WTC11 (cell line): ENCODE results near the gene PIGQ. TPM values are rescaled to one million over a fixed set of nuclear protein-coding genes. Genes with fewer than 3 reads are reported as not detected.

Source experiments
- ATAC-seq: fragments of 200-7000 bp; cut with Tn5 transposase; 2 replicates; pipeline ENCODE4 v1.10.0; 2021; ENCODE audit warnings: mild to moderate bottlenecking, moderate library complexity
- CTCF ChIA-PET: fragments of 300-600 bp; sonication (Branson Sonifier 250); formaldehyde crosslinking; loops from one replicate; lab custom pipeline; 2021; ENCODE audit warnings: antibody characterized with exemption; lab: Charles Lee
- POLR2A ChIA-PET: fragments of 350-600 bp; sonication (Branson Sonifier 250); formaldehyde crosslinking; loops from one replicate; lab custom pipeline; 2021; ENCODE audit warnings: antibody characterized with exemption; lab: Charles Lee
- DNase-seq: peaks from one replicate; pipeline ENCODE4 v3.0.0; 2021; ENCODE audit warnings: low spot score
- H3K27ac Mint-ChIP-seq: 2 replicates; pipeline ENCODE4 v1.8.0; 2021; ENCODE audit warnings: mixed read lengths
- H3K27me3 Mint-ChIP-seq: 2 replicates; pipeline ENCODE4 v1.8.0; 2021; ENCODE audit warnings: low read depth, mild to moderate bottlenecking, moderate library complexity, mixed read lengths
- H3K36me3 Mint-ChIP-seq: 2 replicates; pipeline ENCODE4 v1.8.0; 2021; ENCODE audit warnings: mixed read lengths
- H3K4me1 Mint-ChIP-seq: 2 replicates; pipeline ENCODE4 v1.8.0; 2022; ENCODE audit warnings: mixed read lengths
- H3K4me3 Mint-ChIP-seq: 2 replicates; pipeline ENCODE4 v1.8.0; 2021; ENCODE audit warnings: mild to moderate bottlenecking, moderate library complexity, mixed read lengths
- H3K9me3 Mint-ChIP-seq: 2 replicates; pipeline ENCODE4 v1.8.0; 2021; ENCODE audit warnings: mixed read lengths
- ATF1 ChIP-seq: sonication (generic); formaldehyde crosslinking; IDR thresholded peaks from 2 replicates; pipeline ENCODE4 v1.8.1; 2023; ENCODE audit warnings: mild to moderate bottlenecking, moderate library complexity, missing genetic modification reagents
- ATF2 ChIP-seq: sonication (generic); formaldehyde crosslinking; IDR thresholded peaks from 2 replicates; pipeline ENCODE4 v1.8.1; 2022; ENCODE audit warnings: low read depth, missing genetic modification reagents, borderline replicate concordance
- ATF3 ChIP-seq: sonication (generic); formaldehyde crosslinking; conservative IDR thresholded peaks from 2 replicates; pipeline ENCODE4 v1.8.1; 2022; ENCODE audit warnings: mild to moderate bottlenecking, missing genetic modification reagents
- CTCF ChIP-seq: fragments of 200-600 bp; IDR thresholded peaks from 2 replicates; pipeline ENCODE4 v1.8.0; 2022; ENCODE audit warnings: antibody characterized with exemption
- ERG ChIP-seq: fragments of 250-450 bp; sonication (Bioruptor Pico); IDR thresholded peaks from 2 replicates; pipeline ENCODE4 v1.8.0; 2021; ENCODE audit warnings: mild to moderate bottlenecking
- ETV6 ChIP-seq: sonication (generic); formaldehyde crosslinking; IDR thresholded peaks from 2 replicates; pipeline ENCODE4 v1.8.1; 2022; ENCODE audit warnings: mild to moderate bottlenecking, missing genetic modification reagents
- IRF2 ChIP-seq: sonication (generic); formaldehyde crosslinking; IDR thresholded peaks from 2 replicates; pipeline ENCODE4 v1.8.0; 2022; ENCODE audit warnings: low read depth, missing genetic modification reagents, borderline replicate concordance
- MYBL2 ChIP-seq: sonication (generic); formaldehyde crosslinking; IDR thresholded peaks from 2 replicates; pipeline ENCODE4 v1.8.1; 2023; ENCODE audit warnings: mild to moderate bottlenecking, moderate library complexity, missing genetic modification reagents
- PRDM15 ChIP-seq: sonication (generic); formaldehyde crosslinking; IDR thresholded peaks from 2 replicates; pipeline ENCODE4 v1.8.0; 2022; ENCODE audit warnings: missing genetic modification reagents
- SOX15 ChIP-seq: fragments of 250-450 bp; sonication (Bioruptor Pico); IDR thresholded peaks from 2 replicates; pipeline ENCODE4 v1.9.0; 2021; ENCODE audit warnings: mild to moderate bottlenecking
- TCF7 ChIP-seq: sonication (generic); formaldehyde crosslinking; IDR thresholded peaks from 2 replicates; pipeline ENCODE4 v1.8.0; 2022; ENCODE audit warnings: mild to moderate bottlenecking, low read depth, missing genetic modification reagents, moderate library complexity
- USF1 ChIP-seq: sonication (generic); formaldehyde crosslinking; IDR thresholded peaks from 2 replicates; pipeline ENCODE4 v1.8.0; 2022; ENCODE audit warnings: mild to moderate bottlenecking, missing genetic modification reagents
- USF2 ChIP-seq: sonication (generic); formaldehyde crosslinking; IDR thresholded peaks from 2 replicates; pipeline ENCODE4 v1.8.1; 2023; ENCODE audit warnings: mild to moderate bottlenecking, missing genetic modification reagents, moderate library complexity
- ZBTB43 ChIP-seq: sonication (generic); formaldehyde crosslinking; IDR thresholded peaks from 2 replicates; pipeline ENCODE4 v1.8.1; 2023; ENCODE audit warnings: mild to moderate bottlenecking, missing genetic modification reagents
- ZNF138 ChIP-seq: sonication (generic); formaldehyde crosslinking; conservative IDR thresholded peaks from 2 replicates; pipeline ENCODE4 v1.8.1; 2022; ENCODE audit warnings: mild to moderate bottlenecking, moderate library complexity, missing genetic modification reagents
- total RNA-seq: library from RNA; stranded (reverse); gene quantifications from 3 replicates; pipeline ENCODE4 v1.2.3, GENCODE V29; 2021

Gene PIGQ
- total RNA-seq, 1 experiment from 2014 or later = 63.7 TPM

- no peak overlapping the region for H3K27ac Mint-ChIP-seq
- ATAC-seq = no peak
- ChIA-PET POLR2A (no interaction called here), CTCF (interaction anchor here (1.6 to 1.9 kb wide), 2 partner anchors 12 to 47 kb away, joined by 4 to 11 read pairs; no protein-coding TSS in a partner anchor)
- no peaks in the 10 kb centered on the region for H3K27me3 Mint-ChIP-seq
- H3K36me3 Mint-ChIP-seq = peaks cover 3% of the 10 kb centered on the region; the same call in 1 of the 2 replicates
- TF ChIP-seq PRDM15 (CRISPR knock-in tag) (no peak), MYBL2 (CRISPR knock-in tag) (no peak), CTCF (no peak), ERG (CRISPR knock-in tag) (no peak), USF2 (CRISPR knock-in tag) (no peak), ATF2 (CRISPR knock-in tag) (no peak), ETV6 (CRISPR knock-in tag) (no peak)
- no peaks in the 10 kb centered on the region for H3K9me3 Mint-ChIP-seq
- H3K4me1 Mint-ChIP-seq = peaks cover 2% of the 10 kb centered on the region; the same call in 1 of the 2 replicates
- DNase-seq = no peak
- no peak overlapping the region for H3K4me3 Mint-ChIP-seq
Measured at GRCh38 chr16:534856-535445, 34.8 kb upstream of the PIGQ start.

GRCh38 chr16:535446-536405 is 34.0 kb upstream of the PIGQ start:
- ChIA-PET CTCF (interaction anchor here (1.1 to 1.2 kb wide), 2 partner anchors 9 to 14 kb away, joined by 3 read pairs; partner anchors contain the start of gene CAPN15), POLR2A (no interaction called here)
- H3K4me3 Mint-ChIP-seq = no peak overlapping the region
- H3K4me1 Mint-ChIP-seq = no peaks in the 10 kb centered on the region
- no peak for ATAC-seq
- TF ChIP-seq ATF1 (CRISPR knock-in tag) (no peak), ZNF138 (CRISPR knock-in tag) (no peak)
- DNase-seq = no peak
- H3K27ac Mint-ChIP-seq = no peak overlapping the region
- peaks cover 3% of the 10 kb centered on the region; the same call in 1 of the 2 replicates for H3K36me3 Mint-ChIP-seq
- H3K9me3 Mint-ChIP-seq = no peaks in the 10 kb centered on the region
- H3K27me3 Mint-ChIP-seq = no peaks in the 10 kb centered on the region

- no peaks in the 10 kb centered on the region for H3K27me3 Mint-ChIP-seq
- no peaks in the 10 kb centered on the region for H3K9me3 Mint-ChIP-seq
- POLR2A ChIA-PET = no interaction called here
- peaks cover 3% of the 10 kb centered on the region; the same call in 1 of the 2 replicates for H3K36me3 Mint-ChIP-seq
- CTCF ChIA-PET = interaction anchor here (1.1 to 1.2 kb wide), 2 partner anchors 10 to 13 kb away, joined by 3 read pairs; partner anchors contain the start of gene CAPN15
- no peak overlapping the region for H3K4me3 Mint-ChIP-seq
- no peaks in the 10 kb centered on the region for H3K4me1 Mint-ChIP-seq
- DNase-seq = no peak
- H3K27ac Mint-ChIP-seq = no peak overlapping the region
- no peak for ATAC-seq
- TF ChIP-seq TCF7 (CRISPR knock-in tag) (no peak), ZBTB43 (CRISPR knock-in tag) (no peak), USF1 (no peak), IRF2 (CRISPR knock-in tag) (no peak), ATF3 (CRISPR knock-in tag) (no peak), SOX15 (CRISPR knock-in tag) (no peak)
Measured at GRCh38 chr16:536746-537145, 33.0 kb upstream of the PIGQ start.
